ENCODE results near the gene MSRB1. TPM values are rescaled to one million over a fixed set of nuclear protein-coding genes. Genes with fewer than 3 reads are reported as not detected.

MSRB1 gene
- total RNA-seq, 1 donor from 2014 or later, result 21.0 TPM

DNA sequence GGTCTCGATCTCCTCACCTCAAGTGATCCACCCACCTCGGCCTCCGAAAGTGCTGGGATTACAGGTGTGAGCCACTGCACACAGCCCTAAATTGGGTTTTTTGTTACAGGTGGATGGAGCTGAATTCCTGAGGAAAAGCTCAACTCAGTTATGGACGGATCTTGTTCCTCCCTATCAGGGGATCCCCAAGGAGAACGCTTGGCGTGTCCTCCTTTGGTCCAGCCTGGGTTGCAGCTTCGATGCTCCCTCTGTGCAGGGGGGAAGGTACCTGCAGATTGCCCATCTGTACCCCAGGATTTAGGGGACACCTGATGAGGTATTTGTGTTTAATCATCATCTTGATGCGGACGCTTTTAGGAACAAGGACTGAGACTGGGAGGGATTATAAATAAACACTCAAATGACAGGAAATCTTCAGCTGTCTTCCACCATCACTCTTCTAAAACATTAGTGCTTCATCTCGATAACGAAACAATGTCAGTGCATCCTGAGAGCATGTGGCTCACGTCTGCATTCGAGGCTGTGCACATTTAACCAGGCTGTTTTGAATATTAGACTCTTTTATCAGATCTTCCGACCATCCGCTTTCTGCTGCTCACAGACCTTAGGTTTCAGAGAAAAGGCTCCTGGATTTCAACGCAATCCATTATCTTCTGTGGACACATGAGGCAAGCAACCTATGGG lies 52.8 kb downstream of the MSRB1 start:
- H3K4me3 Mint-ChIP-seq (ENCODE audit: unreplicated experiment), result no peak overlapping the region
- peaks cover 3% of the 10 kb centered on the region for H3K4me1 Mint-ChIP-seq (ENCODE audit: unreplicated experiment)
- H3K27me3 Mint-ChIP-seq (ENCODE audit: unreplicated experiment), result peaks cover 24% of the 10 kb centered on the region
- TF ChIP-seq, protein P1, sequence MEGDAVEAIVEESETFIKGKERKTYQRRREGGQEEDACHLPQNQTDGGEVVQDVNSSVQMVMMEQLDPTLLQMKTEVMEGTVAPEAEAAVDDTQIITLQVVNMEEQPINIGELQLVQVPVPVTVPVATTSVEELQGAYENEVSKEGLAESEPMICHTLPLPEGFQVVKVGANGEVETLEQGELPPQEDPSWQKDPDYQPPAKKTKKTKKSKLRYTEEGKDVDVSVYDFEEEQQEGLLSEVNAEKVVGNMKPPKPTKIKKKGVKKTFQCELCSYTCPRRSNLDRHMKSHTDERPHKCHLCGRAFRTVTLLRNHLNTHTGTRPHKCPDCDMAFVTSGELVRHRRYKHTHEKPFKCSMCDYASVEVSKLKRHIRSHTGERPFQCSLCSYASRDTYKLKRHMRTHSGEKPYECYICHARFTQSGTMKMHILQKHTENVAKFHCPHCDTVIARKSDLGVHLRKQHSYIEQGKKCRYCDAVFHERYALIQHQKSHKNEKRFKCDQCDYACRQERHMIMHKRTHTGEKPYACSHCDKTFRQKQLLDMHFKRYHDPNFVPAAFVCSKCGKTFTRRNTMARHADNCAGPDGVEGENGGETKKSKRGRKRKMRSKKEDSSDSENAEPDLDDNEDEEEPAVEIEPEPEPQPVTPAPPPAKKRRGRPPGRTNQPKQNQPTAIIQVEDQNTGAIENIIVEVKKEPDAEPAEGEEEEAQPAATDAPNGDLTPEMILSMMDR (IDR thresholded peaks at IDR 0.05), result no peak
- no peaks in the 10 kb centered on the region for H3K36me3 Mint-ChIP-seq (ENCODE audit: unreplicated experiment)
- DNase-seq (ENCODE audit: extremely low spot score, unreplicated experiment), result no peak
- no peaks in the 10 kb centered on the region for H3K9me3 Mint-ChIP-seq (ENCODE audit: unreplicated experiment)
- no peak overlapping the region for H3K27ac Mint-ChIP-seq (ENCODE audit: unreplicated experiment)

Other genes starting within 250 kb of the MSRB1 start
- 89.7 and 105 TPM in 2 replicates for gene MAPK8IP3, start 237.0 kb downstream of the MSRB1 start, total RNA-seq
- gene NME3, start 171.7 kb downstream of the MSRB1 start, total RNA-seq, result 45.8 and 48.8 TPM in 2 replicates
- gene EME2, start 170.4 kb downstream of the MSRB1 start, total RNA-seq, result 21.5 and 22.4 TPM in 2 replicates
- 70.9 and 73.9 TPM in 2 replicates for gene MRPS34, start 170.1 kb downstream of the MSRB1 start, total RNA-seq
- 52.8 and 53.4 TPM in 2 replicates for gene SPSB3, start 160.6 kb downstream of the MSRB1 start, total RNA-seq
- 55.5 and 56.3 TPM in 2 replicates for gene NUBP2, start 160.2 kb downstream of the MSRB1 start, total RNA-seq
- gene IGFALS, start 149.5 kb downstream of the MSRB1 start, total RNA-seq, result 0.34 and 0.43 TPM in 2 replicates
- 55.0 and 57.0 TPM in 2 replicates for gene HAGH, start 116.4 kb downstream of the MSRB1 start, total RNA-seq
- gene FAHD1, start 116.0 kb downstream of the MSRB1 start, total RNA-seq, result 25.9 and 29.5 TPM in 2 replicates
- gene MEIOB, start 71.0 kb downstream of the MSRB1 start, total RNA-seq, result 0.63 and 1.2 TPM in 2 replicates
- gene HS3ST6, start 24.8 kb downstream of the MSRB1 start, total RNA-seq, result not detected in 2 replicates
- 1.2 TPM in 1 of 2 replicates, not detected in the other for gene RPL3L, start 11.5 kb upstream of the MSRB1 start, total RNA-seq
- gene NDUFB10, start 16.3 kb upstream of the MSRB1 start, total RNA-seq, result 126 TPM in 2 replicates
- gene RPS2, start 21.6 kb upstream of the MSRB1 start, total RNA-seq, result 2,261 and 2,286 TPM in 2 replicates
- gene RNF151, start 23.7 kb upstream of the MSRB1 start, total RNA-seq, result 0.46 TPM in 1 of 2 replicates, not detected in the other
- gene TBL3, start 28.9 kb upstream of the MSRB1 start, total RNA-seq, result 29.9 and 32.0 TPM in 2 replicates
- 0.54 and 0.91 TPM in 2 replicates for gene NOXO1, start 38.3 kb upstream of the MSRB1 start, total RNA-seq
- 21.2 and 24.7 TPM in 2 replicates for gene GFER, start 41.0 kb upstream of the MSRB1 start, total RNA-seq
- gene SYNGR3, start 46.8 kb upstream of the MSRB1 start, total RNA-seq, result 0.57 and 0.91 TPM in 2 replicates
- 45.4 and 46.9 TPM in 2 replicates for gene ZNF598, start 66.6 kb upstream of the MSRB1 start, total RNA-seq
- 4.1 and 4.4 TPM in 2 replicates for gene NPW, start 76.6 kb upstream of the MSRB1 start, total RNA-seq
- gene NHERF2, start 83.7 kb upstream of the MSRB1 start, total RNA-seq, result 143 and 146 TPM in 2 replicates
- gene NTHL1, start 104.6 kb upstream of the MSRB1 start, total RNA-seq, result 22.2 and 24.3 TPM in 2 replicates
- 183 and 194 TPM in 2 replicates for gene TSC2, start 104.8 kb upstream of the MSRB1 start, total RNA-seq
- 169 and 188 TPM in 2 replicates for gene PKD1, start 192.7 kb upstream of the MSRB1 start, total RNA-seq
- 2.0 and 3.4 TPM in 2 replicates for gene RAB26, start 205.4 kb upstream of the MSRB1 start, total RNA-seq
- 78.1 and 84.9 TPM in 2 replicates for gene TRAF7, start 212.6 kb upstream of the MSRB1 start, total RNA-seq

Measured in osteocyte (in vitro differentiated cells).